DOHH2 (cell line): ENCODE measurements around the gene YIPF6.
A peak's percentile ranks its signal among the peaks of the same experiment; 100 is the strongest.
"Not testable (repeated sequence)": the region's sequence is repeated elsewhere in the genome, so short reads cannot be mapped to it uniquely, and the experiment has no call there.

Source experiments
- H3F3A ChIP-seq: fragments of 200-600 bp; sonication (generic), shearing (Covaris generic); 2 replicates; pipeline ENCODE4 v1.6.0; 2016; ENCODE audit warnings: antibody characterized with exemption, mild to moderate bottlenecking; ENCODE audit not compliant: control insufficient read depth, insufficient read depth
- H3K27ac ChIP-seq: fragments of 200-600 bp; sonication (generic); 2 replicates; pipeline ENCODE4 v1.5.1; 2014; ENCODE audit warnings: low read depth, mild to moderate bottlenecking, low read length, moderate library complexity
- H3K27me3 ChIP-seq: fragments of 200-600 bp; sonication (generic); 2 replicates; pipeline ENCODE4 v1.6.1; 2014; ENCODE audit warnings: mild to moderate bottlenecking, low read length, mixed read lengths; ENCODE audit not compliant: control insufficient read depth
- H3K36me3 ChIP-seq: fragments of 200-600 bp; sonication (generic); 2 replicates; pipeline ENCODE4 v1.6.1; 2014; ENCODE audit warnings: mild to moderate bottlenecking, low read length, moderate library complexity, mixed read lengths; ENCODE audit not compliant: control insufficient read depth
- H3K4me1 ChIP-seq: fragments of 200-600 bp; sonication (generic); 2 replicates; pipeline ENCODE4 v1.6.1; 2014; ENCODE audit warnings: mild to moderate bottlenecking, low read length, mixed read lengths; ENCODE audit not compliant: control insufficient read depth
- H3K4me2 ChIP-seq: fragments of 200-600 bp; sonication (generic); 2 replicates; pipeline ENCODE4 v1.6.0; 2014; ENCODE audit warnings: mild to moderate bottlenecking, low read length, moderate library complexity
- H3K4me3 ChIP-seq: fragments of 200-600 bp; sonication (generic); 2 replicates; pipeline ENCODE4 v1.5.1; 2014; ENCODE audit warnings: mild to moderate bottlenecking, low read length, mixed read lengths
- H3K79me2 ChIP-seq: fragments of 200-600 bp; sonication (generic); 2 replicates; pipeline ENCODE4 v1.6.1; 2014; ENCODE audit warnings: mild to moderate bottlenecking, low read length, mixed read lengths; ENCODE audit not compliant: control insufficient read depth
- H3K9me2 ChIP-seq: fragments of 200-600 bp; sonication (generic); replicated peaks from 2 replicates; pipeline ENCODE4 v1.6.1; 2014; ENCODE audit warnings: mild to moderate bottlenecking, low read length, mixed read lengths; ENCODE audit not compliant: control insufficient read depth
- H3K9me3 ChIP-seq: fragments of 200-600 bp; sonication (generic); 2 replicates; pipeline ENCODE4 v1.6.1; 2014; ENCODE audit warnings: antibody characterized with exemption, low read length, mixed read lengths; ENCODE audit not compliant: control insufficient read depth, insufficient read depth
- H4K20me1 ChIP-seq: fragments of 200-600 bp; sonication (generic); 2 replicates; pipeline ENCODE4 v1.6.0; 2014; ENCODE audit warnings: low read depth, mild to moderate bottlenecking, antibody characterized with exemption, low read length, moderate library complexity; ENCODE audit not compliant: control insufficient read depth, insufficient read depth
- CTCF ChIP-seq: fragments of 200-600 bp; sonication (generic); IDR thresholded peaks from one replicate; pipeline ENCODE4 v1.5.1; 2014; ENCODE audit warnings: antibody characterized with exemption, mild to moderate bottlenecking, low read depth, low read length; ENCODE audit not compliant: poor library complexity, severe bottlenecking
- EZH2phosphoT487 ChIP-seq: fragments of 200-600 bp; sonication (generic); IDR thresholded peaks from 2 replicates; pipeline ENCODE4 v1.6.1; 2017; ENCODE audit warnings: borderline replicate concordance, mild to moderate bottlenecking, antibody characterized with exemption, low read length, moderate library complexity, mixed read lengths

YIPF6 gene

GRCh38 chrX:68492583-68492982 is 6.3 kb upstream of the YIPF6 start:
- no peaks in the 10 kb centered on the region for H4K20me1 ChIP-seq
- no peaks in the 10 kb centered on the region for H3K9me3 ChIP-seq
- no peaks in the 10 kb centered on the region; the same call in 1 of the 2 replicates for H3K4me1 ChIP-seq
- no peaks in the 10 kb centered on the region for H3K79me2 ChIP-seq
- H3F3A ChIP-seq = no peaks in the 10 kb centered on the region
- no peaks in the 10 kb centered on the region for H3K36me3 ChIP-seq
- TF ChIP-seq EZH2phosphoT487 (no peak), CTCF (no peak)
- H3K4me3 ChIP-seq = no peak overlapping the region
- no peaks in the 10 kb centered on the region for H3K9me2 ChIP-seq
- H3K27ac ChIP-seq = no peak overlapping the region
- no peaks in the 10 kb centered on the region for H3K27me3 ChIP-seq
- no peak overlapping the region for H3K4me2 ChIP-seq

- H3K36me3 ChIP-seq, H4K20me1 ChIP-seq, H3K4me1 ChIP-seq, H3K9me3 ChIP-seq, H3K4me2 ChIP-seq, H3K27me3 ChIP-seq, H3K4me3 ChIP-seq, H3K27ac ChIP-seq, H3F3A ChIP-seq, H3K9me2 ChIP-seq, H3K79me2 ChIP-seq: not testable (repeated sequence)
Observed at GRCh38 chrX:68493776-68494175, 5.1 kb upstream of the YIPF6 start.

- H3K9me3 ChIP-seq = no peaks in the 10 kb centered on the region
- H3K4me1 ChIP-seq = peaks cover 9% of the 10 kb centered on the region; the same call in 1 of the 2 replicates
- no peaks in the 10 kb centered on the region for H4K20me1 ChIP-seq
- no peaks in the 10 kb centered on the region for H3F3A ChIP-seq
- H3K4me3 ChIP-seq = peak overlapping the region; percentile 80
- peaks cover 51% of the 10 kb centered on the region for H3K79me2 ChIP-seq
- TF ChIP-seq EZH2phosphoT487 (no peak), CTCF (no peak)
- peaks cover 5% of the 10 kb centered on the region; the same call in 1 of the 2 replicates for H3K36me3 ChIP-seq
- H3K9me2 ChIP-seq = no peaks in the 10 kb centered on the region
- H3K27ac ChIP-seq = peak overlapping the region; percentile 25; the same call in 1 of the 2 replicates
- no peaks in the 10 kb centered on the region for H3K27me3 ChIP-seq
- peak overlapping the region; percentile 63 for H3K4me2 ChIP-seq
Observed at GRCh38 chrX:68498044-68498507, 775 bp upstream of the YIPF6 start.

GRCh38 chrX:68499543-68500504 is 973 bp downstream of the YIPF6 start:
- H3K4me2 ChIP-seq = peak overlapping the region; percentile 63
- peak overlapping the region; percentile 80 for H3K4me3 ChIP-seq
- no peaks in the 10 kb centered on the region for H3K9me3 ChIP-seq
- peaks cover 9% of the 10 kb centered on the region; the same call in 1 of the 2 replicates for H3K4me1 ChIP-seq
- no peaks in the 10 kb centered on the region for H3K9me2 ChIP-seq
- peaks cover 68% of the 10 kb centered on the region for H3K79me2 ChIP-seq
- no peaks in the 10 kb centered on the region for H3K27me3 ChIP-seq
- no peaks in the 10 kb centered on the region for H4K20me1 ChIP-seq
- no peaks in the 10 kb centered on the region for H3F3A ChIP-seq
- H3K27ac ChIP-seq = no peak overlapping the region
- no peak for TF ChIP-seq EZH2phosphoT487
- no peak for TF ChIP-seq CTCF
- peaks cover 5% of the 10 kb centered on the region; the same call in 1 of the 2 replicates for H3K36me3 ChIP-seq
